Transverse colon (tissue), 3 donors: ENCODE measurements around the gene SLC2A5.

Experiments used
- CTCF ChIP-seq, 5 experiments: fragments of 200-600 bp in 3 of 5; fragments of 450-650 bp in 2 of 5; sonication (generic) in 3 of 5; IDR thresholded peaks; 1 replicate in 2 of 5; 2 replicates in 3 of 5; pipeline ENCODE4 v1.5.1; 2016 to 2017; ENCODE audit warnings: antibody characterized with exemption in 5 of 5, inconsistent platforms in 3 of 5, mild to moderate bottlenecking in 2 of 5, moderate library complexity in 1 of 5
- EP300 ChIP-seq: sonication (generic); formaldehyde crosslinking; IDR thresholded peaks from one replicate; pipeline ENCODE4 v1.6.1; 2017; ENCODE audit warnings: antibody characterized with exemption, low read depth

GRCh38 chr1:9051379-9051778 is 18.1 kb downstream of the SLC2A5 start:
- TF ChIP-seq CTCF (IDR thresholded peaks at IDR 0.05), result no peak
- TF ChIP-seq EP300, result no peak
